Measurements from ENCODE around the gene CDC45.
A peak's percentile ranks its signal among the peaks of the same experiment; 100 is the strongest.
"Not testable (repeated sequence)": the region's sequence is repeated elsewhere in the genome, so short reads cannot be mapped to it uniquely, and the experiment has no call there.

The CDC45 gene, protein sequence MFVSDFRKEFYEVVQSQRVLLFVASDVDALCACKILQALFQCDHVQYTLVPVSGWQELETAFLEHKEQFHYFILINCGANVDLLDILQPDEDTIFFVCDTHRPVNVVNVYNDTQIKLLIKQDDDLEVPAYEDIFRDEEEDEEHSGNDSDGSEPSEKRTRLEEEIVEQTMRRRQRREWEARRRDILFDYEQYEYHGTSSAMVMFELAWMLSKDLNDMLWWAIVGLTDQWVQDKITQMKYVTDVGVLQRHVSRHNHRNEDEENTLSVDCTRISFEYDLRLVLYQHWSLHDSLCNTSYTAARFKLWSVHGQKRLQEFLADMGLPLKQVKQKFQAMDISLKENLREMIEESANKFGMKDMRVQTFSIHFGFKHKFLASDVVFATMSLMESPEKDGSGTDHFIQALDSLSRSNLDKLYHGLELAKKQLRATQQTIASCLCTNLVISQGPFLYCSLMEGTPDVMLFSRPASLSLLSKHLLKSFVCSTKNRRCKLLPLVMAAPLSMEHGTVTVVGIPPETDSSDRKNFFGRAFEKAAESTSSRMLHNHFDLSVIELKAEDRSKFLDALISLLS

DNA sequence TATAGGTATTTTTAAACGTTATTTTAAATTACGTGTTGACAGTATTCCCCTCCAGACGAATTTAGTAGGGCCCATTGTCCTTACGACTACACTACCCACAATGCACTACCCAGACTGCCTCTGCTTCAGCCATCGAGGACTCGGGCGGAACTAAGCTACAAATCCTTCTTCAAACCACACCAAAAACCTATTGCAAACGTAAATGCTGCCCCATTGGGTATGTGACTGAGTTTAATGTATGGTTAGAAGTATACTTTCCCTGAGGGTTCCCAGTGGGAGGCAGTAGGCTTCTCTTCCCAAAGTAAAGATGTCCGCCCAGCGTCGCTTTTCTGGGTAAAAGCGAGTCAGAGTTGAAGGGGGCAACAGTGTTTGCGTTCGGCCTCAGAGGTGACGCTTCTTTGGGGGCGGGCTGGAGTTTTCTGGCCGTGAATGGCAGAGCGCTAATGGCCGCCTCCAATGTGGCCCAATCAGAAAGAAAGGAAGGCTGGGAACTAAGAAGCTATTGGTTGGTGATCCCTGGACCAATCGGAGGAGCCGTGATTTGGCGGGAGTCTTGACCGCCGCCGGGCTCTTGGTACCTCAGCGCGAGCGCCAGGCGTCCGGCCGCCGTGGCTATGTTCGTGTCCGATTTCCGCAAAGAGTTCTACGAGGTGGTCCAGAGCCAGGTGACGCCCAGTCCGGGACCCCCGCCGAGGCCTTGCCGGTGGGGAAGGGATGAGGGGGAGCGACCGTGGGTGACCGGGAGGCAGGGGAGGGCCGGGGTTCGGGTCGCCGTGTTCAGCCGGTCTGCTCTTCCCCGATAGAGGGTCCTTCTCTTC is at the start of gene CDC45:
TSS of gene CDC45 (plus strand) at position 566 of the 818 bp plus-strand sequence. CDS start at position 615, 49 bp downstream.
- peak; percentile 94 for DNase-seq

GRCh38 chr22:19429950-19430889 is 49.5 kb upstream of the CDC45 start:
- DNase-seq, result peak; percentile 57

DNA sequence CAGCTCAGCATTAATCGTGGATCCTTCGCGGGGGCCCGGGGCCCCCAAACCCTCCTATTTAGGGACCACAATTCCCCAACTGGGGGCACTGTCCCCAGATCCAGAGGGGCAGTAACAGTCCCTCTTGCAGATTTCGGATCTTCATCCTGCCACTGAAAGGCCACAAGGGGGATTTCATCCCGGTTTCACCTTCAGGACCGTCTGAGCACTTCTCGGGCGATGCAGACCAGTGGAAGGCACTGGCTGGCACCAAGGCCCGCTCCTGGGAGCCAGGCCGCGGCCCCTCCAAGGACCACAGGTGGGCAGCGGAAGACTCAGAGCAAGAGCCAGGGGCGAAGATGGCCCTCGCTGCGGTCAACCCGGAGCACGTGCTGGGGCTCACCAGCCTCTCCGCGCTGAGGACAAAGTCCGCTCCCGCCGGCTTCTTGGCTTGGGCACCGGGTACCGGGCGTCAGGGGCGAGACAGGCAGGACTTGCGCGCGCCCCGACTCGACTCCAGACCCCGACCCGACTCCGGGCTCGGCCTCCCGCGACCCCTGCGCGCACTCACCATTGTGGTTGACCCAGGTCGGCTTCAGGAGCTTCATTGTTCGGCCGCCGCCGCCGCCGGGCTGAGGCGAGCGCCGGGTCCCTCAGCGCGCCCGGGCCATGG is 48.7 kb upstream of the CDC45 start:
- DNase-seq, result peak; percentile 23

DNA sequence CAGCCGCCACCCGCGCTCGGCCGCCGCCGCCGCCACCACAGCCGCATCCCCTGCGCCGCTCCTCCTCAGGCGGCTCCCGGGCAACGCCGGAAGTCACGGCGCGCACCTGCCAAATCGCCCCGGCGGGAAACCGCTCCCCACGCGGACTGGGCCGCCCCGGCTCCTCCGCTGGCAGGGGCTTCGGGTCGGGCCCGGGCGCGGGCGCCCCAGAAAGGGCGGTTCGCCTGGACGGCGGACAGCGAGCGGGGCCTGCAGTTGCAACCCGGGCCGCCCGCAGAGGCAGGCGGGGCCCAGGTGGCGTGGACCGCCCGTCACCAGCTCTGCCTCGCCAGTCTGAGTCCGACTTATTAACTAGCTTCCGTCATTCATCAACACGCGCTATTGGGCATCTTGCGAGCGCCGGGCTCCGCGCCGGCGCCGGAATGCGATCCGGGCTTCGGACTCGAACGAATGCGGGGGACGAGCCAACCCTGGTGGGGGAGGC is 48.0 kb upstream of the CDC45 start, which contains the start of gene HIRA:
TSS of gene HIRA (minus strand) at position 85 of the 484 bp plus-strand sequence. CDS start 257 bp downstream, outside the sequence.
- peak; percentile 86 for DNase-seq

DNA sequence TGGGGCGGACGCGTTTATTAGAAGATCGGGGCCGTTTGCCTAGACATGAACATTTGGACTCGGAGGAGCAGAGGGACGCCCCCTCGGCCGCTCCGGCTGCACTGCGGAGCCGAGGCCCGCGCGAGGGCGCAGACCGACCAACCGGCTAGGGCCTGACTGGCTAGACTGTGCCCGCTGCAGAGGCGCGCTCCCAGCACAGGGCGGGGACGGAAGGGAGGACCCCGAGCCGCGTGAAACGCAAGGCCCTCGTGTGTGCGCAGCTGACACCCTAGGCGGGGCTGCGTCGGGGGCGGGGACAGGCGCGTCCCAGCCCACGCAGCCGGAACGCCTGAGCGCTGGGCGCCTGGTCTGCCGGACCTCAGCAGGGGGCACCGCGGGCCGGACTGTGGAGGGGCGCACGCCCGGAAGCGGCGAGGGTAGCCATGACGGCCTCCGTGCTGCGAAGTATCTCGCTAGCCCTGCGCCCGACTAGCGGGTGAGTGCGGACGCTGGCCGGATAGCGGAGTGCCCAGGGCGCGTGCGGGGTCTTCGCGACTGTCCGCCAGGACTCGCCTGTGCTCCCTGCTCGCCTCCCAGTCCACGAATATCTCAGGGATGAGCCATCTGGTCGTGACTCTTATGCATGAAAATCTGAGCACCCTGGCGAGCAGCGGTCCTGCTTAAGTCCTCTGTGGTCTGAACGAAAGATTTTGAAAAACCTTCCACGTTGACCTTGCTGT is 47.4 kb upstream of the CDC45 start, which contains the start of gene MRPL40:
TSS of gene MRPL40 (plus strand) at position 413 of the 719 bp plus-strand sequence. CDS start at position 423, 10 bp downstream.
- peak; percentile 93 for DNase-seq

DNA sequence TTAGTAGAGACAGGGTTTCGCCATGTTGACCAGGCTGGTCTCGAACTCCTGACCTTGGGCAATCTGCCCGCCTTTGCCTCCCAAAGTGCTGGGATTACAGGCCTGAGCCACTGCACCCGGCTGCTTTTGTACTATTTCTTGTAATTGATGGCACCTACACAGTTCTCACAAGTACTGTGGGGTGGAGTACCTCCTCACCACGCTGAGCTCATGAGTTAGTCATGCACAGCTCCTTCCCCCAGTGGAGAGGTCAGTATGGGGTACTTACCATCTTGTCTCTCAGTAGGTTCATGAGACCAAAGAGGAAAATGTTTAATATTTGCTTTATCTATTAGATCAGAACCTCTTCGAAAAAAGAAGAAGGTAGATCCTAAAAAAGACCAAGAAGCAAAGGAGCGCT is 45.3 kb upstream of the CDC45 start:
- DNase-seq, result no peak

GRCh38 chr22:19434829-19435580 is 44.7 kb upstream of the CDC45 start:
- DNase-seq, result no peak

- DNase-seq, result not testable (repeated sequence)
These were observed 43.1 kb upstream of the CDC45 start for GRCh38 chr22:19436444-19437161.

- no peak for DNase-seq
These were observed 41.4 kb upstream of the CDC45 start for GRCh38 chr22:19438298-19438697.

GRCh38 chr22:19440411-19441195 is 39.1 kb upstream of the CDC45 start:
- DNase-seq, result no peak

- no peak for DNase-seq
These were observed 37.6 kb upstream of the CDC45 start for GRCh38 chr22:19442166-19442565.

DNA sequence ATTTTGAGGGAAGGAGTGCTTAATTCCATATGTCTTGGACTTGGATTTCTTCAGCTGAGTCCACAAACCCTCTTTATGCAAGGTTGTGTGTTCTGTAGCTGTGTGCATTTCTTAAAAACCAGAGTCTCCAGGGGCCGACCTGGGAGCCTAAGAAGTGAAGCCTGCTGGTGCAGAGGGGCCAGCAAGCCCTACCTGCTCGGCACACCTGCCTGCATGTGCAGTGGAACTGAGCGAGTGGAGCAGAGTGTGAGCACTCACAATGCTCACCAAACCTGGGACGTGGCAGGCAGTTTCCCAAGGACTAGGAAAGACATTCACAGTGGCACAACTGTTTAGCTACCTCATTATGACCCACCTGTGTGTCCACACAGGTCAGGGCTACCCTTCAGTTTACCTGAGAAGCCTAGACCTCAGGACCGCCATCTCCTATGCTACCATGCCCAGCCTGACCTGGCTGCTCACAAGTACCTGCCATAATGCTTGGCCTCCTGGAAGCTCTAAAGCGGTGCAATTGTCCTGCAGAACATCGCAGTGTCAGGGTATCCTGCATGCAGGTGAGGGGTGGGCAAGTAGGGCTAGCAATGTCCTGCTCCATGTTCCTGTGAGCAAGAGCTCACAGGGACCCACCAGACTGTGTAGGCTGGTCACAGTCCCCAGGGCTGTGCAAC is 36.0 kb upstream of the CDC45 start:
- DNase-seq, result no peak

GRCh38 chr22:19445279-19445982 is 34.3 kb upstream of the CDC45 start:
- not testable (repeated sequence) for DNase-seq

GRCh38 chr22:19446603-19447329 is 33.0 kb upstream of the CDC45 start:
- no peak for DNase-seq

GRCh38 chr22:19447330-19448075 is 32.2 kb upstream of the CDC45 start, which contains the start of gene C22orf39:
C22orf39 (minus strand) TSS chr22:19447711; CDS start chr22:19447688, 23 bp downstream.
- DNase-seq, result peak; percentile 87
